HFF-Myc (cell line): ENCODE results near the gene JSRP1.

Source experiments
- DNase-seq: peaks from one replicate; pipeline ENCODE4 v3.0.0-alpha.2; 2011; ENCODE audit warnings: low read depth; ENCODE audit errors: extremely low read depth
- H3K4me3 ChIP-seq: replicated peaks from 2 replicates; pipeline ENCODE4 v1.5.1; 2011; ENCODE audit warnings: low read depth, mild to moderate bottlenecking, control low read depth, low read length
- TF ChIP-seq, protein P1 (sequence below): IDR thresholded peaks from 2 replicates; pipeline ENCODE4 v1.5.1; 2012; ENCODE audit warnings: mild to moderate bottlenecking, low read depth, low read length, control low read depth; ENCODE audit errors: missing control alignments

The JSRP1 gene

DNA sequence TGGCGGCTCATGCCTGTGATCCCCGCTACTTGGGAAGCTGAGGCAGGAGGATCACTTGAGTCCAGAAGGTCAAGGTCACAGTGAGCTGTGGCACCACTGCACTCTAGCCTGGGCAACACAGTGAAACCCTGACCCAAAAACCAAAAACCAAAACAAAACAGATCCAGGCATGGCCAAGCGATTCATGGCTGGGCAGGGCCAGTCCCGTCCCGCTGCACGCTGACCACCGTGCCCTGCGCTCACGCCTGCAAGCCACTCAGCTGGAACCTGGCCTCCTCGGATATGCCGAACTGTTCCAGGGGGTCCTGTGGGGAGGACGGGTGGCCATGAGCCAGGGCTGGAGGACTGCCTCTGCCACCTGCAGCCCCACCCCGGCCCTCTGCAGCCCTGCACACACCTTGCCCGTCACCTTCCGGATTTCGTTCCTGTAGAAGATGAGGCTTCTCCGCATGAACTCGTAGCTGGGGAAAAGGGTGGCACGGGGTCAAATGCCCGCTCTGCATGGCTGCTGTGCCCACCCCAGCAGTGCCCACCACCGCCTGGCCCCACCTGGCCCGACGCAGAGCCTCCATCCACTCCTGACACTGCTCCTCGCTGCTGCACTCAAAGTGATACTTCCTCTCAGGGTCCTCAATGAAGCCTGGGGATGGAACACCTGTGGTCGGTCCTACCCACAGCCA is 22.5 kb downstream of the JSRP1 start:
- no peak overlapping the region for H3K4me3 ChIP-seq
- DNase-seq = no peak
- TF ChIP-seq, protein P1, sequence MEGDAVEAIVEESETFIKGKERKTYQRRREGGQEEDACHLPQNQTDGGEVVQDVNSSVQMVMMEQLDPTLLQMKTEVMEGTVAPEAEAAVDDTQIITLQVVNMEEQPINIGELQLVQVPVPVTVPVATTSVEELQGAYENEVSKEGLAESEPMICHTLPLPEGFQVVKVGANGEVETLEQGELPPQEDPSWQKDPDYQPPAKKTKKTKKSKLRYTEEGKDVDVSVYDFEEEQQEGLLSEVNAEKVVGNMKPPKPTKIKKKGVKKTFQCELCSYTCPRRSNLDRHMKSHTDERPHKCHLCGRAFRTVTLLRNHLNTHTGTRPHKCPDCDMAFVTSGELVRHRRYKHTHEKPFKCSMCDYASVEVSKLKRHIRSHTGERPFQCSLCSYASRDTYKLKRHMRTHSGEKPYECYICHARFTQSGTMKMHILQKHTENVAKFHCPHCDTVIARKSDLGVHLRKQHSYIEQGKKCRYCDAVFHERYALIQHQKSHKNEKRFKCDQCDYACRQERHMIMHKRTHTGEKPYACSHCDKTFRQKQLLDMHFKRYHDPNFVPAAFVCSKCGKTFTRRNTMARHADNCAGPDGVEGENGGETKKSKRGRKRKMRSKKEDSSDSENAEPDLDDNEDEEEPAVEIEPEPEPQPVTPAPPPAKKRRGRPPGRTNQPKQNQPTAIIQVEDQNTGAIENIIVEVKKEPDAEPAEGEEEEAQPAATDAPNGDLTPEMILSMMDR = no peak

DNA sequence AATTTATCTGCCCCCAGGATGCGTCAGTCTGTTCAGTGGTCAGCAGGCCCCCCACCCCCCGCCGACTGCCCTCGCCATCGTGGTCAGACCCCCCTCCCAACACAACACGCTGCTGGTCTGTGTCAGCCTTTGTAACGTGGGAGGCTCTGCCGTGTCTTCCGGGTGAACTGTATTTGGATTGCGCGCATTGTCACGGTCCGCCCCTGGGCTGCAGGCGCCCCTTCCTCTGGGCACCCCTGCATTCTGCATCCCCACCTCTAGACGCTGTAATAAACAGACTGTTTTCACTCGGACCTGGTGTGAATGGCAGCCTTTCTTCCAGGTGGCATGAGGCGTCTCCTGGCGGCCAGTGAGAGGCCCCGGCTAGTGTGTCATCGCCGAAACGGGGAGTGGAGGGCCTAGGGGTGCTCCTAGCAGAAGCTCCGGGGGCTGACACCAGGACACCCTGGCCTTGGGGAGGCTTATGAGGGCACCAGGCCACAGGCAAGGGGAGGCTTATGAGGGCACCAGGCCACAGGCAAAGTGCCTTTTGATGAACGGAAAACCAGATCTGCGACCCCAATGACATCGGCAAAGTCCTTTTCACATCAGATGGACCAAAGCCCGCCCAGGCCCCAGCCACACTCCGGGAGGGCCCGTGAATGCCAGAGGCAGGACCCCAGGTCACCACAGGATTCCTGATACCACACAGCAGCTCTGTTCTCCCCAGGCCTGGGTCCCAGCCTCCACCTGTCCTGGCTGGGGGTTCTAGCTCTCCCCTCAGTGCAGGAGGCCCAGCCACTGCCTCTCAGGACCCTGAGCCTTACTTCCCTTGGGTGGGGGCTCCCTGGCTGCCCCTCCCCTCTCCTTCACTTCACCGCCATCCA is 23.7 kb downstream of the JSRP1 start:
- H3K4me3 ChIP-seq = no peak overlapping the region
- TF ChIP-seq, protein P1 = no peak
- no peak for DNase-seq

DNA sequence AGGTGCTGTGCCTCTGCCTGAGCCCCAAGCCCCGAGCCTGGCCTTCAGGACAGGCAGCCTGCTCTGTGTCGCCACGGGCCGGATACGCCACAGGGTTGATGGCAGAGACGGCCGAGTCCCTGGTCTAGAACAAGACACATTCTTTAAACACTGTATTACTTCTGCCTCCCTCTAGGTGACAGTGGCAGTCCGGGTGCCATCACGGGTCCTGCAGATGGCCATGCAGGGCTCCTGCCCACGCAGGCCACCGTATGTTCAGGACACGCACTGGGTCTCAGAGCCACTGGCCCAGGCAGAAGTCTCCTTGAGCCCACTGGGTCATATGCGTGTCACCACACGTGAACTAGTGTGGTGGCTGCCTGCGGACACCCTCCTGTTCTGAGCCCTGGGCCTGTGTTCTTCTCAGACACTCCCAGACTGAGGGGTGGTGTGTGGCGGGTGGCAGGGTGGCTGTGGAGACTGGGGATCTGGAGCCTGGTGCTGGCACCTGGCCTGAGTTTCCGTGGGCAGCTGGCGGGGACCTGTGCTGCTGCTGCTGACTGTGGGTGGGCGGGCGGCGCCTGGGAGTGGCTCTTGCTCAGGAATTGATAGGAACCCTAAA is 24.5 kb downstream of the JSRP1 start:
- TF ChIP-seq, protein P1 = no peak
- no peak overlapping the region for H3K4me3 ChIP-seq
- DNase-seq = no peak

DNA sequence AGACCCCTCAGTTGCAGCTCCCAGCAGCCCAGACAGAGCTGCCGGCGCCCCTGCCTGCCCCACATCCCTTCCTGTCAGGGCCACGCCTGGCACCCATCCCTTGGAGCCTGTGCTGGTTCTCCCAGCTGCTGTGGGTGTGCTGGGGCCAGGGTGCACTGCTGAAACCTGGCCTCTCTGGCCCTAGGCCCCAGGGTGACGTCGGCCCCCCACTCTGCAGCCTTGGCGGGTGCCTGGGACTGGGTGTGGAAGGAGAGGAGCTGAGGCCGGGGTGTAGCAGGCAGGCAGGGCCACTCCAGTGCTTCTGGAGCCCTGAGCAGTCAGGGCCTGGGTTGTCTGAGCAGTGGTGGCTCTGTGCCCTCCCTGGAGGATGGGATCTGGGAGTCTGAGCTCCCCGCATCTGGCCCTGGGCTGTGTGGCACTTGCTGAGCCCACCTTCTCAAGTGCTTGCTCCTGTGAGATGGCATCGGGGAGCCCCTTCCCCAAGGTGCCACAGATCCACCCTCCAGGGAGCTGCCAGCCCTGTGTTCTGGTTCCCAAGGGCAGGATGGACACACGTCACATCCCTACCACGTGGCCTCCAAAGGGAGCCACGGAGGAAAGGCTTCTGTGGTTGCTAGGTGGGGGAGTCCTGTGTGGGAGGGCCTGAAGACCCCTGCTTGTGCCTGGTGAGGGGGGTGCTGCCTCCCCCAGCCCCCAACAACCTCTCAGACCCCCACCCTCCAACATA is 25.2 kb downstream of the JSRP1 start:
- no peak for DNase-seq
- TF ChIP-seq, protein P1 = no peak
- no peak overlapping the region for H3K4me3 ChIP-seq

DNA sequence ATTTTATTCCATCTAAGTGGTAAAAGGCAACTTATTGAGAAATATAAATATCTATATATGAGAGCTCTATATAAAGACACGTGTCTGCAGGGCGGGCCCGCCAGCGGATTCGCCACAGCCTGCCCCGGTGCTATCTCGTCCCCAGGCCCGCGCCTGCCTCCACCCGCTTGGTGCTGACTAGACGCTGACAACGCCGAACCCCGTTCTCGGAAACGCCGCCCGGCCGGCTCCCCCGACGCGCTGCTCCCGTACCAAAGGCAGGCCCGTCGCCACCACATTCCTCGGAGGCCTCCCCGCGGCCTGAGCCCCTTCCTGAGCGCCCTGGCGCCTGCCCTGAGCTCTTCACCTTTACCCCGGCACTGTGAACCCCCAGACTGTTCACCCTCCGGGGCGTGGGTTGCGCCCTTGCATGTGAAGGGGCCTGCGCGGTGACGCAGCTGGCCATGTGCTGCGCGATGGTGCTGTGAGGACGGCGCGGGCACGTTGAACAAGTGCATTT is 26.1 kb downstream of the JSRP1 start:
- no peak overlapping the region for H3K4me3 ChIP-seq
- TF ChIP-seq, protein P1 = no peak
- DNase-seq = no peak
